ENCODE data around the gene GRM7. TPM values are rescaled to one million over a fixed set of nuclear protein-coding genes. Genes with fewer than 3 reads are reported as not detected.

The GRM7 gene
- total RNA-seq, 2 donors from 2014 or later, result 0.96 to 1.5 TPM

GRCh38 chr3:7610634-7611033 is 749.7 kb downstream of the GRM7 start:
- Histone ChIP-seq H3K4me3 (no peak overlapping the region), H3K4me1 (replicated peaks) (no peaks in the 10 kb centered on the region), H3K27me3 (replicated peaks; ENCODE audit: insufficient read depth) (no peaks in the 10 kb centered on the region), H3K36me3 (no peaks in the 10 kb centered on the region), H3K9me3 (no peaks in the 10 kb centered on the region), H3K27ac (no peak overlapping the region)
- intact Hi-C loops (cut with DNase I), result no loop called here
- 98% methylated on average over 5 of the region's 5 CpGs for WGBS
- TF ChIP-seq POLR2AphosphoS5 (IDR thresholded peaks at IDR 0.05), result no peak
- TF ChIP-seq CTCF (IDR thresholded peaks at IDR 0.05), result no peak
- TF ChIP-seq POLR2A (IDR thresholded peaks at IDR 0.05), result no peak
- DNase-seq (ENCODE audit: low spot score), result no peak

DNA sequence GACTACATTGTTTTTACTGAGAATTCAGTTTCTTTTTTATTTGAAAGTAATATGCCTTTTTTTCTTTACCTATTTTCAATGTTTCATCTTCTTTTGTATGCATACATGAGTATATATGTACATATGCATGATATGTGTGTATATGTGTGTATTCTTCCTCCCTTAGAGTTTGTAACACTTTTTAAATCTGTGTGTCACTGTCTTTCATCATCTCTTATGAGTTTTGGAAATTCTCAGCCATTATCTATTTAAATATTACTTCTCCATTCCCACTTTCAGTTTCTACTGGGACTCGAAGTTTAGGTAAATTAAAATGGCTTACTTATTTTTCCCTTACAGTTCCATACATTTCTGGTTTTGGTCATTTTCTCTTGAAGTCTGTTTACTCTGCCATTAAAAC is 754.1 kb downstream of the GRM7 start:
- H3K4me3 ChIP-seq, result no peak overlapping the region
- 73% methylated on average over 1 of the region's 1 CpG for WGBS
- intact Hi-C loops (cut with DNase I), result no loop called here
- no peak for TF ChIP-seq CTCF (IDR thresholded peaks at IDR 0.05)
- no peak for TF ChIP-seq POLR2AphosphoS5 (IDR thresholded peaks at IDR 0.05)
- TF ChIP-seq POLR2A (IDR thresholded peaks at IDR 0.05), result no peak
- H3K27me3 ChIP-seq (replicated peaks; ENCODE audit: insufficient read depth), result no peaks in the 10 kb centered on the region
- no peak for DNase-seq (ENCODE audit: low spot score)
- no peaks in the 10 kb centered on the region for H3K4me1 ChIP-seq (replicated peaks)
- H3K9me3 ChIP-seq, result no peaks in the 10 kb centered on the region
- no peaks in the 10 kb centered on the region for H3K36me3 ChIP-seq
- H3K27ac ChIP-seq, result no peak overlapping the region

DNA sequence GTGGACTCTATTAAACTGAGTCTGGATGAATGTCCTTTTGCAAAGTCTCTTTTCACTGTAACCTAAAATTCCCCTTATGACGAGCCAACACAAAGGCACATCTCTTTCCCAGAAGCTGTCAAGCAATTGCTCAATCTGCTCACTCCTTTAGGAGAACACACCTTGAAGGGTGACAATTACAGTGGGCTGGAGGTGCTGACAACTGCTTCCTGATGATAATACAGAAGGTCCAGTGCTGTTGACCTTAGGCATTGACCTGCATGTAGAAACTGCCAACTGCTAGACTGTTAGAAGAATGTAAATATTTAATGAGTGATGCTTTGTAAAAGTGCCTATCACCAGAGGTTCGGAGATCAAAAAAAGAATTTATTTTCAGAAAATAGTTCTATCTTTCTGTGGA is 757.7 kb downstream of the GRM7 start:
- Histone ChIP-seq H3K4me3 (no peak overlapping the region), H3K4me1 (replicated peaks) (no peaks in the 10 kb centered on the region), H3K27me3 (replicated peaks; ENCODE audit: insufficient read depth) (no peaks in the 10 kb centered on the region), H3K36me3 (no peaks in the 10 kb centered on the region), H3K27ac (no peak overlapping the region), H3K9me3 (no peaks in the 10 kb centered on the region)
- intact Hi-C loops (cut with DNase I), result no loop called here
- TF ChIP-seq POLR2AphosphoS5 (IDR thresholded peaks at IDR 0.05) (no peak), POLR2A (IDR thresholded peaks at IDR 0.05) (no peak), CTCF (IDR thresholded peaks at IDR 0.05) (no peak)
- WGBS, result 57% methylated on average over 2 of the region's 2 CpGs
- no peak for DNase-seq (ENCODE audit: low spot score)

DNA sequence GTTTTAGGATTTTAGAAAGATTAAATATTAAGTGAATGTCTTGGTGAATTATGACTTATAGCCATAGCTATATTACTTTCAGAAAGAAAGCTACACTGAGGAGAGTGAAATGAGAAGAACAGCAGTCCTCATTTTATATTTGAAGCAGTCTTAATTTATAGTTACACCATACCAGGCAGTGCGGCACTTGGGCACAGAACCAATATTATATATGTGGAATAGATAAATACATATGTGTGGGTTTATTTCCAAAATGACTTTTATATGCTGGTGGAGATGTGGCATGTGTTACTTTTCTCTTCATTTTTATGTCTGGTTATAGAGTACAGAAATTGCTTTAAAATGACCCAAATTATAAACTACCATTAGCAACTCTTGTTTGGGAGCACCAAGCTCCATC is 759.5 kb downstream of the GRM7 start:
- H3K27me3 ChIP-seq (replicated peaks; ENCODE audit: insufficient read depth), result no peaks in the 10 kb centered on the region
- H3K4me3 ChIP-seq, result no peak overlapping the region
- H3K9me3 ChIP-seq, result no peaks in the 10 kb centered on the region
- H3K27ac ChIP-seq, result no peak overlapping the region
- H3K4me1 ChIP-seq (replicated peaks), result no peaks in the 10 kb centered on the region
- intact Hi-C loops (cut with DNase I), result no loop called here
- H3K36me3 ChIP-seq, result no peaks in the 10 kb centered on the region
- DNase-seq (ENCODE audit: low spot score), result no peak
- WGBS, result 79% methylated on average over 1 of the region's 1 CpG
- TF ChIP-seq POLR2A (IDR thresholded peaks at IDR 0.05) (no peak), CTCF (IDR thresholded peaks at IDR 0.05) (no peak)

DNA sequence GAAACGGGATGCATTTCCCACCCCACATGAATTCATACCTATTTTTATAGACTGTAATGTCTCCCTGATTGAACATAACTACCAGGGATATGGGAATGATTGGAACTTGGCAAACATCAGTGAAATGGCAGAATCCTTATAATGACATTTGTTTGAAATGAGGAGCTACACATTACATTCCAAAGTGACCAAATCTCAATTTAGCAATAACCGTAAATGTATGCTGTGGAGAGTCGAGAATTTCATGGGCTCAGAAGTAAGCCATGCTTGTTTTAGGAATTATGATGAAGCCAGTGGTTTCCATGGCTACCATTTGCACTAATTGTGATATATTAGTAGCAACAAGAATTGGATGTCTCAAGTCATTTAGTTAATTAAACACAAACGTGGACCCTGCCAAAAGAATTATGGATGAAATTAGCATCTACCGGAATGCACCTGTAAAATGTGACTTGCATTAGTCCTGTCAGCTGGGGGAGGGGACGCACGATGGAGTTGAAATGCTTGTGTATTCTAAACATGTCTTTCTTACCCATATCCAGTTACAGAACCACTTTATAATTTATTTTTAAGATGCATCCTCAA is 760.2 kb downstream of the GRM7 start:
- DNase-seq (ENCODE audit: low spot score), result no peak
- WGBS, result 74% methylated on average over 7 of the region's 7 CpGs
- H3K27ac ChIP-seq, result no peak overlapping the region
- intact Hi-C loops (cut with DNase I), result no loop called here
- H3K9me3 ChIP-seq, result no peaks in the 10 kb centered on the region
- H3K36me3 ChIP-seq, result no peaks in the 10 kb centered on the region
- no peak overlapping the region for H3K4me3 ChIP-seq
- no peaks in the 10 kb centered on the region for H3K27me3 ChIP-seq (replicated peaks; ENCODE audit: insufficient read depth)
- no peak for TF ChIP-seq POLR2A (IDR thresholded peaks at IDR 0.05)
- no peaks in the 10 kb centered on the region for H3K4me1 ChIP-seq (replicated peaks)
